GM12874 (cell line): ENCODE measurements around the gene DOCK6.

Experiments used
- CTCF ChIP-seq: IDR thresholded peaks from 2 replicates; pipeline ENCODE4 v1.5.1; 2011; ENCODE audit warnings: low read depth, mild to moderate bottlenecking, control low read depth, low read length, moderate library complexity; ENCODE audit not compliant: insufficient read depth

Gene DOCK6

DNA sequence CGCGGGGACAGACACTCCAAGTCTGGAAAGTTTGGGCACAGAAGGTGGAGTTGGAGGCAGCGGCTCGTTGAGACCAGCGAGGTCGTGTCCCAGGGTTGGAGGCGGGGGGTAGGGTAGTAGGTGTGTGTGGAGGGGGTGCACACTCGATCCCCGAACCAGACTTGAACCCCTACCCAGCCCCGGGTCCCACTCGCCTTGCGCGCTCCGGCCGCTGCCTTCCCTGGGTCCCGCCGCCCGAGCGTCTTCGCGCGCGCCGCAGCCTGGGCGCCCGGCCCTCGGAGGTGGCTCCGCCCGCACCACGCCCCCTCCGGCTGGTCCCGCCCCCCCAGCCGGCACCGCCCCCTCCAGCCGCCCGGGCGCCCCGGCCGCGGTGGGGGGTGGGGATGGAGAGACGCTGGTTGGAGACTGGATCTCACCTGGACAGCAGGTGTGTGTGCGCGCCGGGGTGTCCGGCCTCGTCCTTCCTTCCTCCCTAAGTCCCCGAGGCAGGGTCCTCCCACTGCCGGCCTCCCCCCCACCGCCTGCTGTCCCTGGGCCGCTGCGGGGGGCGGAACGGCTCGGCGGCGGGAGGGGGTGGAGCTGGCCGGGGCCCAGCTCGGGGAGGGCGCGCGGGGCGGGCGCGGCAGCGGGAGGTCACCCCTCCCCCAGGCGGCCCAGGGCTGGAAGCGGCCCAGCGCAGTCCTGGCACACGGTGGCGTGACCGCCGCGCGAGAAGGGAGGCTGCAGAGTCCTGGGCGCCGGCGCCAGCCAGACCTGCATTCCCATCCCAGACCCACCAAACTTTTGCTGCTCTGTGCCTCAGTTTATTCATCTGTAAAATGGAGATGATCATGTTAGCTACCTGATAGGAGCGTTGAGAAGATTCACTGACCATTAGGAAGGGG lies 64.8 kb downstream of the DOCK6 start, which contains the start of gene KANK2:
TSS of gene KANK2 (minus strand) at position 255 of the 884 bp plus-strand sequence. CDS start 3,034 bp downstream, outside the sequence.
- no peak for TF ChIP-seq CTCF

DNA sequence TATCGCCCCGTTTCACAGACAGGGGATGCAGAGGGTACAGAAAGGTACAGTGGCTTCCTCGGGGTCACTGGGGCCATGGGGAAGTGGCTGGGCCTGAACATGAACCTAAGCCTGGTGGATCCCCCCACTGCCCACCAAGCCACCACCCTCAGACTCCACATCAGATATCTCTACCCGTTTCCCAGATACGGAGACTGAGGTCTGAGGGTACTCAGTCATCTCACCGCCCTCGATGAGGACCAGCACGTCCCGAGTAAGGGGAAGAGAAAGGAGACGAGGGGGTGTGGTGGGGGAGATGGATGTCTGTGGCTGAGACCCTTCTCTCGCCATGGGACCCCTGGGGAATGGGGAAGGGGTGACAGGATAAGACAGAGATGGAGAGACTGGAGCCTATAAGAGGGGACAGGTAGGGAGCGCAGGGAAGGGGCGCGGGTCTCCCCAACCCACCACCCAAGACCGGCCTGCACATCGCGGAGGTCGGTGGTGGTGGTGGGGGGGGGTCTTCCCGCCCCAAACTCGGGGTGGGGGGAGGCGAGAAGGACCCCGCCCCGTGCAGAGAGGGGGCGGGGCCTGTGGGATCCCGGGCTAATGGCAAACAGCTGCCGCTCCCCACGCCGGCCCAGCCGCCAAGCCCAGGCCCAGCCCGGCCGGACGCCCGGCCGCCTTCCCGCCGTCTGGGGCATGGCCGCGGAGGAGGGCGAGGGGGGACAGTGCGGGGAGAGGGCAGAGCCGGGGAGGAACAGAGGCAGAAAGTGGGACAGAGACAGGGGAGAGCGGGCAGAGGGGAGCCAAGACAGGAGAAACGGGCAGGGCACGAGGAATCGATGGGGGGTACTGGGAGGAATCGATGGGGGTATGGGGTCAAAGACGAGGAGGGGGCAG lies 65.7 kb downstream of the DOCK6 start:
- TF ChIP-seq CTCF: no peak

GRCh38 chr19:11195681-11196080 lies 66.6 kb downstream of the DOCK6 start:
- no peak for TF ChIP-seq CTCF

DNA sequence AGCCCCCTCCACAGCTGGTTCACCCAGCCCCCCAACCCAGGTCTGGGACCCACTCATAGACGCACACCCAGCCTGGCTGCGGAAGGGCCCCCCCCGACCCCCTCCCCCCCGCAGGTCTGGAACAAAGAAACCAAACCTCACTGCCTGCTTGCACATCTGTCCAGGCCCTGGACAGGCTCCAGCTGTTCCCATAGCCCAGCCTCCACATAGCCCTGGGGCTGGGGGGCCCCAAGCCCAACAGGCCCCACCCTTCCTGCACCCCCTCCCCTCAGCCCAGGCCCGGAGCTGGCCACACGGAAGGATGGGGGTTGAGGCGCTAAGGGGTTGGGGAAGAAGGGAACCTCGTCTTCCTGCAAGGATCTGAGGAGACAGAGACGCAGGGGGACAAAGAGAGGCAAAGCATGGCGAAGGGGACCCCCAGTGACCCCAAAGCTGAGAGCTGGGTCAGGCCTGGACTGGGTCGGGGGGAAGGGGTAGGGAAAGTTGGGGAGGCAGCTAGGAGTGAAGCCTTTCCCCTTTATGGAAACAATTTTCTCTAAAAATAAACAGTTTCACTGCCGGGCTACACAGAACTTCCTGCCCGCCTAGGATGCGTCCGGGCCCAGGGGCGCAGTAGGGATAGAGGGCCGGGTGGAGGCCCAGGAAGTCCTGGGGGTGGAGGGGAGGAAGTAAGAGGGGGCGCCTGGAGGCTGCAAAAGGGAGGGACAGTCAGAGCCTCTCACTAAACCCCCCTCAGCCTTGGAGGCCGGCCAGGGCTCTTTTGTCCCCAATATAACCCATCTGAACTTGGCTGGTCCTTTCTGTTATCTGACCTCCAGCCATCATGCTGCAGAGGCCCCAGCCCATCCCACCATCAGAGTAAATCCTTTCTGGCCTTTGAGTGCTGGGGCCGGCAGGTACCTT lies 67.4 kb downstream of the DOCK6 start:
- TF ChIP-seq CTCF: no peak

DNA sequence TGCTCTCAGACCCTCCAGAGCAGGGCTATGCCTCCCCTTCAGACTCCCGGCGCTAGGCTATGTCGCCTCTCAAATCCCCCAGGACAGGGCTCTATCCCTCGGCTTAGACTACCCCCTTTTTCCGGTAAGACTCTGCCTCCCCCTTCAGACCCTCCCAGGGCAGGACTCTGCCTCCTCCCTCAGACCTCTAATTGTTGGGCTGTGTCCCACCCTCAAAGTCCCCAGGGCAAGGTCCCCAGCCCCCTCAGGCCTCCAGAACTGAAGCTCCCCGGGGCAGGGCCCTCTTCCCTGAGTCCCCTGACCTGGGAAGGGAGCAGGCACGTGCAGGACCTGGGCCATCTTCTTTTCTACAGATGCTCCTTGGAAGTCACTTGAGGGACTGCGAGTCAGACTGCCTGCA lies 68.2 kb downstream of the DOCK6 start:
- no peak for TF ChIP-seq CTCF

DNA sequence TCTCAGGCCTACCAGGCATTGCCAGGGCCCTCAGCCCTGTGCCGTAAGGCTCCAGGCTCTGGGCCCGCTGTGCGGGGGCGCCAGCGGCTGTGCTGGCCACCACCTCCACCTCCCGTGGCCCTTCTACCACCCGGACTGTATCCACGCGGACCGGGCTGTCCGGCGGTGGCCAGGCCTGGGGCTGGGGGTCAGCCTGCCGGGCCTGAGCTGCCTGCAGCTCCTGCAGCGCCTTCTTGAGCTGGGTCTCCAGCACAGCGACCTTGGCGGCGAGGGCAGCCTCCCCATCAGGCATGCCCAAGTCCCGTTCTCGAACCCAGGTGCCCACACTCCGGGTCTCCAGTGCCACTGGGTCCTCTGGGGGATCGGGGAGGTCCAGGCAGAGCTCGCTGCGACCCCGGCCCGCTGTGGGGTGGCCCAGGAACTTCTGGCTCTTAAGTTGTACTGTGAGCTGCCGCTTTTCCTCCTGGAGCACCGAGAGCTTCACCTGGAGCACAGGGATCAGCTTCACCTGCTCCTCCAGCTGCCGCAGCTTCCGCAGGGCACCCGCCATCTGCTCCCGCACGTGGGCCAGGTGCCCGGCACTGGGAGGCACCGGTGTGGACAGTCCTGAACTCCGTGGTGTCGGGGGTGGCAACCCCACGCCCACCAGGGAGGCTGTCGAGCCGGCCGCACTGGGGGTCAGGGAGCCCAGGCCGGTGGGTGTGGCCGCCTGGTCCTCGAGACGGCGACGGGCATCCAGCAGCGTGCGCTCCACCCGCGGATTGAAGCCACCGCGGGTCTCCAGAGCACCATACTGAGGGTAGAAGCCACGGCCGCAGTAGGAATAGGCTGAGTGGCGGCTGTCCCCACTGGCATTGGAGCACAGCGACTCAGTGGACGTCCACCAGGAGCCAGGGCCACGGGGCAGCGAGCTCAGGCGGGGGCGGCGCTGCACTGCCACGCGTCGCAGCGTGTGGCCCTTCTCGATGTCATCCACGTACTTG lies 69.1 kb downstream of the DOCK6 start:
- no peak for TF ChIP-seq CTCF
